ENCODE results near the gene SMAD3.

The SMAD3 gene

GRCh38 chr15:67076147-67076843 lies 10.9 kb downstream of the SMAD3 start:
- peak in 1 of 2 experiments; percentile 55 for DNase-seq
- no peak for TF ChIP-seq POLR2A (IDR thresholded peaks at IDR 0.05; ENCODE audit: low read length)

DNA sequence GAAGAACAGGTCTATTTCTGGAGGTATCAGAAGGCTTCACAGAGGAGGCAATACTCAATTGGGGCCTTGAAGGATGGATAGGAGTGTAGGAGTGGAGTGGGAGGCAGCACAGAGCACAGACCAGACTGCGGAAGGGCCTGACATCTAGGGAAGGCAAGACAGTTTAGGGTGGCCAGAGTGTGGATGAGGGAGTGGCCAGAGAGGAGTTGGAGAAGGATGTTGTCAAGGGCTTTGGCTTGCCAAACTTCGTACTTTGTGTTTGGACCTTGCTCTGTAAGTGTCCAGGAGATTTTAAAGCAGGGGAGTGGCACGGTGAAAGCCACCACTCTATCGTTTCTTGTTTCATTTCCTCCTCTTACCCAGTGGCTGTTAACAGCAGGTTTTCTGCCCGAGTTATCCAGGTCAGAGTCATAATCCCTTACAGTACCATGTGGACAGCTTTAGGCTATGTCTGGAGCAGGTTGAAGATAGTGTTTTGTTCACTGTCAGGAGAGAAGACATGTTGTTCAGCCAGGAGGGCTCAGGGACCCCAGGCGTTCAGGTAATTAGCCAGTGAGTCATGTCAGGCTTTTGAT lies 12.3 kb downstream of the SMAD3 start:
- no peak for DNase-seq
- TF ChIP-seq POLR2A (IDR thresholded peaks at IDR 0.05; ENCODE audit: low read length), result no peak
- no peak for TF ChIP-seq GATA1 (IDR thresholded peaks at IDR 0.05; ENCODE audit: low read depth, low read length)

- no peak for DNase-seq
Measured at GRCh38 chr15:67079361-67079760, 14.0 kb downstream of the SMAD3 start.

GRCh38 chr15:67080118-67080899 lies 14.9 kb downstream of the SMAD3 start:
- TF ChIP-seq POLR2A (IDR thresholded peaks at IDR 0.05; ENCODE audit: low read length), result no peak
- no peak for TF ChIP-seq GATA1 (IDR thresholded peaks at IDR 0.05; ENCODE audit: low read depth, low read length)

More at GRCh38 chr15:67079361-67079760, 14.0 kb downstream of the SMAD3 start:
- no peak for TF ChIP-seq POLR2A (IDR thresholded peaks at IDR 0.05; ENCODE audit: low read length)
- no peak for TF ChIP-seq GATA1 (IDR thresholded peaks at IDR 0.05; ENCODE audit: low read depth, low read length)

DNA sequence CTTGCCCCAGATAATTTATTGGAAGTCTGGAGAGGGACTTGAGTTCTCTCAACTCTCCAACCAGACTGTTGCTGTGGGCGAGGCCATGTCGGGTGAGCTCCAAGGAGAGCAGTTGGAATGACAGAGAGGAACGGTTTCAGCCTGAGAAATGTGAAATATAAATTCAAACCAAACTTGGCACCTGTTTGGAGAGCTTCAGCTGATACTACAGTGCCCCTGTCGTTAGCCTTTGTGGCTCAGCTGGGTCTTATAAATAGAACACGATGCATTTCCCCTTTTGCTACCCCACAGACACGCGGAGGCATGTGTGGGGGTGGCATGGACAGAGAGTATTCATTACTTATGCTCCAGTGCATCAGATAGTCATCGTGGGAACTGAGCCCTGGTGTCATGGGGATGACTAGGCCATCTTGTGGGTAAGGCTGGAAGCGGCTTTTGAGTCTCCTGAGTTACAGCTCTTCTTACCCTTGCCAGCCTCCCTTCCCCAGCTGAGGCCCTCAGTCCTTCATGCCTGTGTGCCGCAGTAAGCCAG lies 15.6 kb downstream of the SMAD3 start:
- DNase-seq, result peak; percentile 65 to 80
- no peak for TF ChIP-seq POLR2A (IDR thresholded peaks at IDR 0.05; ENCODE audit: low read length)
- no peak for TF ChIP-seq GATA1 (IDR thresholded peaks at IDR 0.05; ENCODE audit: low read depth, low read length)

More at GRCh38 chr15:67080118-67080899, 14.9 kb downstream of the SMAD3 start:
- no peak for DNase-seq

DNA sequence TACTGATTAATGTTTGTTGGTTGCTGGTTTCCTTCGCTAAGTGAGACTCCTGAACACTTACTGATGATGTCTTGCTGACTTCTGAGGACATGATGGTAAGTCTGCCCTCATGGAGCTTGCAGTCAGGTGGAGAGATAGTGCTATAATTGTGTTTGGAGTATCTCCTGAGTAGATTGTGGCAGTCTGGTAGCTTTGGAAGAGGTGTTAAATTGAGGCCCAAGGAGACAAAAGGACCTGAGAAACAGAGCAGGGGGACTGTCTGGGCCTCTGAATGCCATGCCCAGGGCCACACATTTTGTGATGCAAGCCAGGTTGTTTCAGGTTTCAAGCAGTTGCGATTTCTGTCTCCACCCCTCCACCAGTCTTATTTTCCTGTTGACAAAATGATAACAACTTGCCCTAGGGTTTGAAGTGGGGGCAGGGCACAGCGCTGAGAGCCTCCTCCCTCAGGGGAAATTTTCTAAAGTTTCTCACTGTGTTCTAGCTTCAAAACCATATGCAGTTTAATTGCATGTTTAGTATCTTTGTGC lies 16.7 kb downstream of the SMAD3 start:
- TF ChIP-seq POLR2A (IDR thresholded peaks at IDR 0.05; ENCODE audit: low read length) (no peak), GATA1 (IDR thresholded peaks at IDR 0.05; ENCODE audit: low read depth, low read length) (no peak)
- peak; percentile 70 to 87 for DNase-seq

- TF ChIP-seq POLR2A (IDR thresholded peaks at IDR 0.05; ENCODE audit: low read length) (no peak), GATA1 (IDR thresholded peaks at IDR 0.05; ENCODE audit: low read depth, low read length) (no peak)
- peak in 1 of 2 experiments; percentile 27 for DNase-seq
Measured at GRCh38 chr15:67083135-67083762, 17.8 kb downstream of the SMAD3 start.

GRCh38 chr15:67084561-67084960 lies 19.2 kb downstream of the SMAD3 start:
- DNase-seq, result no peak
- TF ChIP-seq GATA1 (IDR thresholded peaks at IDR 0.05; ENCODE audit: low read depth, low read length) (no peak), POLR2A (IDR thresholded peaks at IDR 0.05; ENCODE audit: low read length) (no peak)

GRCh38 chr15:67085237-67085817 lies 19.9 kb downstream of the SMAD3 start:
- no peak for DNase-seq

DNA sequence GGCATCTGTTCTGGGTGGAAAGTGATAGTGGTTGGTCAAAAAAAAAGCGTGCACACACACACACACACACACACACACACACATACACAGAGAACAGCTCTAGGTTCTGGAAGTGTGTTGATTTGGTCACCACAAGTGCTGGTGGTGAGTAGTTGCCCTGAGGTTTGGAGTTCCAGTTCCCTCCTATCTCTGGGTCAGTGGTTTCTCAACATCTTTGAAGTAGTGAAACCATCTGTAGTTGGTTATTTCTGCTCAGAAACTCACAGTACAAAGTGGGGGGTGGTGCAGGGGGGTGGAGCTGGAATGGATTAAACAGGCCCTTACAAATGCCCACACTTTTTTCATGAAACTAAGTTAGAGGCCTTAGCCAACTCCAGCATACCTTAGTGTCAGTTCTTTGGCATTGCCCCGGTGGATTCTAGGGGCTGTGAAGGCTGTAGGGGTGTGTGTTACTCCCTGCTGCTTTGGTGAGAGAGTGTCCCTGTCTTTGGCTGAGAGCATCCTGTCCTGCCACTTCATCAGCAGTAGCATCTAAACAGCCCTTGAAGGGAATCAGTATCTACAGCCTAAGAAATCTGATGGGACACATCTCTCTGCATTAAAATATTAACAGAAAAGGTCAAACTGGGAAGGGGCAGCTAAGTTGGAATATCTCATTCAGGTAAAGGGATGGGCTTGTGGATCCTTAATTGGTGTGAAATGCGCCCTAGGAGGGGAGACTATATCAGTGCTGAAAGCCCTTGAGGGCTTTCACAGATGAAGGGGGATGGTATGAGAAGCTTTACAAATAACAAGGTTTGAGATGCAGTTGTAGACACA lies 20.6 kb downstream of the SMAD3 start:
- peak in 1 of 2 experiments; percentile 15 for DNase-seq
- TF ChIP-seq GATA1 (IDR thresholded peaks at IDR 0.05; ENCODE audit: low read depth, low read length) (no peak), POLR2A (IDR thresholded peaks at IDR 0.05; ENCODE audit: low read length) (no peak)

More at GRCh38 chr15:67085237-67085817, 19.9 kb downstream of the SMAD3 start:
- TF ChIP-seq GATA1 (IDR thresholded peaks at IDR 0.05; ENCODE audit: low read depth, low read length), result no peak
- TF ChIP-seq POLR2A (IDR thresholded peaks at IDR 0.05; ENCODE audit: low read length), result no peak

DNA sequence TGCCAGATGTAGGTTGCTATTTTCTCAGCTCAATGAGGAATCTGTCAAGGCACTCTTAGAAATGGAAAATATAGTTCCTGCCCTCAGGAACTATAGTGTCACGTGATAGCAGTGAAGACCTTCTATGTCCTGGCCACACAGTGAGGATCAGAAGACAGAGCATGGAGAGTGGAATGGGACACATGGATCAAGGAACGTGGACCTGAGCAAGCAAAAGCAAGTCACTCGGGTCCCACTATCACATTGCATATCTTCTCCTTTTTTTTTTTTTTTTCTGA lies 21.2 kb downstream of the SMAD3 start:
- DNase-seq, result no peak
- no peak for TF ChIP-seq GATA1 (IDR thresholded peaks at IDR 0.05; ENCODE audit: low read depth, low read length)
- TF ChIP-seq POLR2A (IDR thresholded peaks at IDR 0.05; ENCODE audit: low read length), result no peak

DNA sequence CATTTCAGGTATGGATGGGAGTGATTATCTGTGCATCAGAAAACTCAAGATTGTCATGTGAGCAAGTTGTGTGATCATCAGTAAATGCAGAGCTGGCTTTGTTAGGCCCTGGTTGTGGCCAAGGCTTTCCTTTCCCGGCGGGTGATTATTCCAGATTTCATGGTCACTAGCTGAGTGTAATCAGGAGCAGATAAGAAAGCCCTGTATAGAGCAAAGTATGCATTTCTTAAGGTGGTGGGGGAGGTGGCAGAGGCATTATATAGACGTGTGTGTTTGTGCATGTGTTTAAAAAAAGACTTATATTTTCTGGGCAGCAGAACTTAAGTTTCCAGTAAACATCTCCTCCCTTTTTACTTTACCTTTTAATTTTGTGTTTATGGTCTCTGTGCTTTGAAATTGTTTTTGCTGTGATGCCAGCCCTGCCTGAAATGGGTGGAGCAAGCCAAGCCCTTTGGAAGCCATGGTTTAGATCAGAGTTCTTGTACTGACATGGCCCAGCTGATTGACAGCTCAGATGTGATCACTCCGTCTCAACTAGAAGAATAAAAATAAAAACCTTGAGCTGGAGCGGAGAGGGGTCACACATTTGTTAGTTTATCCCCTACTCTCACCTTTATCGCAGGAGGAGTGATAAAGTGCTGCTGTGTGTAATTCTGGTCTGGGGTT lies 22.2 kb downstream of the SMAD3 start:
- no peak for TF ChIP-seq POLR2A (IDR thresholded peaks at IDR 0.05; ENCODE audit: low read length)
- no peak for DNase-seq

Measured in erythroblast (primary cell).